ENCODE results near the gene CTPS1.

- TF ChIP-seq CTCF (IDR thresholded peaks at IDR 0.05 in 8 of 11, conservative IDR thresholded peaks at IDR 0.05 in 3 of 11) (no peak), POLR2A (IDR thresholded peaks at IDR 0.05) (no peak), POLR2AphosphoS5 (IDR thresholded peaks at IDR 0.05) (no peak)
Observed at GRCh38 chr1:40930174-40930964, 49.1 kb upstream of the CTPS1 start.
